ENCODE measurements around the gene SLC25A23.
A peak's percentile ranks its signal among the peaks of the same experiment; 100 is the strongest.
"Not testable (repeated sequence)": the region's sequence is repeated elsewhere in the genome, so short reads cannot be mapped to it uniquely, and the experiment has no call there.

SLC25A23 gene

GRCh38 chr19:6459262-6460098, at the start of gene SLC25A23:
SLC25A23 (minus strand) TSS chr19:6459792; CDS start chr19:6459628, 164 bp downstream.
- DNase-seq: peak; percentile 54

- not testable (repeated sequence) for DNase-seq
Measured at GRCh38 chr19:6508028-6508771, 48.6 kb upstream of the SLC25A23 start.

- no peak for DNase-seq
Measured at GRCh38 chr19:6503407-6504201, 44.0 kb upstream of the SLC25A23 start.

GRCh38 chr19:6501740-6502648, 42.4 kb upstream of the SLC25A23 start, which contains the start of gene TUBB4A:
TUBB4A (minus strand) TSS chr19:6502309; CDS start chr19:6502212, 97 bp downstream.
- DNase-seq: peak; percentile 25

GRCh38 chr19:6500837-6501739, 41.5 kb upstream of the SLC25A23 start:
- no peak for DNase-seq

- no peak for DNase-seq
Measured at GRCh38 chr19:6499052-6499790, 39.6 kb upstream of the SLC25A23 start.

- DNase-seq: no peak
Measured at GRCh38 chr19:6498294-6499036, 38.9 kb upstream of the SLC25A23 start.

DNA sequence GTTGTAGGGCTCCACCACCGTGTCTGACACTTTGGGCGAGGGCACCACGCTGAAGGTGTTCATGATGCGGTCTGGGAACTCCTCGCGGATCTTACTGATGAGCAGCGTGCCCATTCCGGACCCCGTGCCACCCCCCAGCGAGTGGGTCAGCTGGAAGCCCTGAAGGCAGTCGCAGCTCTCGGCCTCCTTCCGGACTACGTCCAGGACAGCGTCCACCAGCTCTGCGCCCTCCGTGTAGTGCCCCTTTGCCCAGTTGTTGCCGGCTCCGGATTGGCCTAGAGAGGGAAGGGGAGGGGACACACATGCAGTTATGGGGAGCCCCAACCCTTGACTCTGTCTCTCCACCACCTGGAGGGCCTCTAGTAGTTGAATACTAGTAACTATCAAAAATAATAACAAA, 36.4 kb upstream of the SLC25A23 start:
- no peak for DNase-seq

GRCh38 chr19:6494438-6495036, 34.9 kb upstream of the SLC25A23 start:
- no peak for DNase-seq

DNA sequence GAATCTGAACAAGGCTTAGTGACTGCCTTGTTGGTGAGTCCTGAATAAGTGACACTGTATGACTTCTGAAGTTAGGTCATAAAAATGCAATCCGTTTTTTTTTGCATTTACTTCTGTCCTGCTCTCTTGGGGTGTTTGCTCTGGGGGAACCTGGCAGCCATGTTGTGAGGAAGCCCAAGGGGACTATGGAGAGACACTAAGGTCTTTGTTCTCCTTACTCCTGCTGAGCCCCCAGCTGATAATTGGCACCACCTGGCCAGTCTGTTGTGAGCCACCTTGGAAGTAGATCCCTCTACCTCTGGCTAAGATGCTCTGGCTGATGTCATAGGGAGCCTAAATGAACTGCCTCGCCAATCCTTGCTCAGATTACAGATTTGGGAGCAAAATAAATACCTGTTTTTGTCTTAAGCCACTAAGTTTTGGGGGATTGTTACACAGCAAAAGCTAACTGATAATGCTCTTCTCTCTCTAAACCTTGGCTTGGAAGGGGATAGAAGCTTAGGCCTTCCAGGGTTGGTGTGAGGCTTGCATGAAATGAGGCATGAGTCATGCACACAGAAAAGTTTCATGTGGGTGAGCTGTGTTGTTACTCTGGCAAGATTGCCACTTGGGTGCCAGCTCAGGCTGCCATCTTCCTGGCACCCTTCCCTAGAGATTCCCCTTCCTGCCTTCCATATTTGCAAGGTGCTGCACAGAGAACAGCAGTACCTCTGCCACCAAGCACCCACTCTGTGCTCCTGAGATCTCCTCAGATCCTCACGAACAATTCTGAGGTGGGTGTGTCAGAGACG, 32.4 kb upstream of the SLC25A23 start:
- no peak for DNase-seq

- DNase-seq: no peak
Measured at GRCh38 chr19:6490134-6490533, 30.5 kb upstream of the SLC25A23 start.

GRCh38 chr19:6489278-6490061, 29.9 kb upstream of the SLC25A23 start:
- DNase-seq: no peak

- DNase-seq: no peak
Measured at GRCh38 chr19:6484831-6485230, 25.2 kb upstream of the SLC25A23 start.

DNA sequence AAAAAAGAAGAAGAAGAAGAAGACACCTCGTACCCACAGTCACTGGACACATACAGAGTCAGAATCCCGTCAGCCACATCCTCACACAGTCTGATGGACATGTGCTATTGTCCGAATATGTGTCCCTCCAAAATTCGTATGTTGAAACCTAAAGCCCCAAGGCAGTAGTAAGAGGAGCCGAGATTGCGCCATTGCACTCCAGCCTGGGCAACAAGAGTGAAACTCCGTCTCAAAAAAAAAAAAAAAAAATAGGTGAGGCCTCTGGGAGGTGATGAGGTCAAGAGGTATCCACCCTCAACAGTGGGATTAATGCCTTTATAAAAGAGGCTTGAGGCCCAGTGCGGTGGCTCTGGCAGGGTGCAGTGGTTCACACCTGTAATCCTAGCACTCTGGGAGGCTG, 24.6 kb upstream of the SLC25A23 start:
- DNase-seq: no peak

GRCh38 chr19:6483235-6483634, 23.6 kb upstream of the SLC25A23 start:
- no peak for DNase-seq

DNA sequence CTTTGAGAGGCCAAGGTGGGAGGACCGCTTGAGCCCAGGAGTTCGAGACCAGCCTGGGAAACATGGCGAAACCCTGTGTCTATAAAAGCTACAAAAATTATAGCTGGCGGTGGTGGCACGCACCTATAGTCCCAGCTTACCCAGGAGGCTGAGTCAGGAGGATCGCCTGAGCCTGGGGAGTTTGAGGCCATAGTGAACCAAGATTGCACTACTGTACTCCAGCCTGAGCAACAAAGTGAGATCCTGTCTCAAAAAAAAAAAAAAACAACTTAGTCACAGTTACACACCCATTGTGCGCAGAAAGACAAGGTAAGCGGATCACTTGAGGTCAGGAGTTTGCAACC, 22.7 kb upstream of the SLC25A23 start:
- DNase-seq: no peak

Data from stimulated activated CD4-positive, alpha-beta T cell treated with anti-CD3 and anti-CD28 coated beads, Interleukin-1b, Interleukin-23, amount 100 ng/mL, for 48 hours (primary cell).